ENCODE measurements around the gene ARHGAP10.
A peak's percentile ranks its signal among the peaks of the same experiment; 100 is the strongest.

ARHGAP10 gene

GRCh38 chr4:147789596-147789995 lies 57.7 kb downstream of the ARHGAP10 start:
- no peaks in the 10 kb centered on the region for H3K36me3 ChIP-seq (ENCODE audit: insufficient read depth)
- H3K27ac ChIP-seq, result no peak overlapping the region
- H3K4me3 ChIP-seq (IDR thresholded peaks at IDR 0.05; ENCODE audit: insufficient read depth, low read depth, low read length), result no peak overlapping the region
- peaks cover 90% of the 10 kb centered on the region for H3K79me2 ChIP-seq (ENCODE audit: insufficient read depth, low read depth)
- no peak overlapping the region for H3K9ac ChIP-seq
- no peak overlapping the region for H3K4me2 ChIP-seq
- no peak overlapping the region for H2AFZ ChIP-seq (ENCODE audit: low read depth)
- no peaks in the 10 kb centered on the region for H3K27me3 ChIP-seq (ENCODE audit: insufficient read depth, low read depth)
- H4K20me1 ChIP-seq (ENCODE audit: insufficient read depth), result no peaks in the 10 kb centered on the region; the same call in 1 of the 2 replicates
- TF ChIP-seq, protein P1, sequence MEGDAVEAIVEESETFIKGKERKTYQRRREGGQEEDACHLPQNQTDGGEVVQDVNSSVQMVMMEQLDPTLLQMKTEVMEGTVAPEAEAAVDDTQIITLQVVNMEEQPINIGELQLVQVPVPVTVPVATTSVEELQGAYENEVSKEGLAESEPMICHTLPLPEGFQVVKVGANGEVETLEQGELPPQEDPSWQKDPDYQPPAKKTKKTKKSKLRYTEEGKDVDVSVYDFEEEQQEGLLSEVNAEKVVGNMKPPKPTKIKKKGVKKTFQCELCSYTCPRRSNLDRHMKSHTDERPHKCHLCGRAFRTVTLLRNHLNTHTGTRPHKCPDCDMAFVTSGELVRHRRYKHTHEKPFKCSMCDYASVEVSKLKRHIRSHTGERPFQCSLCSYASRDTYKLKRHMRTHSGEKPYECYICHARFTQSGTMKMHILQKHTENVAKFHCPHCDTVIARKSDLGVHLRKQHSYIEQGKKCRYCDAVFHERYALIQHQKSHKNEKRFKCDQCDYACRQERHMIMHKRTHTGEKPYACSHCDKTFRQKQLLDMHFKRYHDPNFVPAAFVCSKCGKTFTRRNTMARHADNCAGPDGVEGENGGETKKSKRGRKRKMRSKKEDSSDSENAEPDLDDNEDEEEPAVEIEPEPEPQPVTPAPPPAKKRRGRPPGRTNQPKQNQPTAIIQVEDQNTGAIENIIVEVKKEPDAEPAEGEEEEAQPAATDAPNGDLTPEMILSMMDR (conservative IDR thresholded peaks at IDR 0.05; ENCODE audit: low read depth, low read length), result no peak
- H3K4me1 ChIP-seq (ENCODE audit: low read depth, poor library complexity, severe bottlenecking), result peaks cover 85% of the 10 kb centered on the region

DNA sequence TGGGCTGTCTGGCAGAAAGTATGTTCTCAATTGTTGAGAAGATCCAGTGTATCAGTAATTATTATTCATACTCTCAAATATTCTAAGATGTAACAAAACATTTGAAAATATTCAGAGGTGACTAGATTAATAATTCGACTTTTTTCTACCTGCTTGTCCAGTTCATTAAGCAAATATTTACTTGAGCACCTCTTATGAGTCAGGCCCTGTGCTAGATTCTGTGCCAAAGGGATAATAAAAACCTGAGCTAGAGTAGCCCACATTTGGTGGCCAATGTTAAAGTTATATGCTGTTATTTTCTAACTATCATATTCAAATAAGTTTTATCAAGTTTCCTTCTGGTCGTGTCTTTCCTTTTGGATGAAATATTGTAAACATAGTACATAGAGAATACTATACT lies 58.5 kb downstream of the ARHGAP10 start:
- no peak overlapping the region for H3K4me2 ChIP-seq
- H3K36me3 ChIP-seq (ENCODE audit: insufficient read depth), result no peaks in the 10 kb centered on the region
- peaks cover 94% of the 10 kb centered on the region; the same call in 1 of the 2 replicates for H3K79me2 ChIP-seq (ENCODE audit: insufficient read depth, low read depth)
- H3K4me3 ChIP-seq (IDR thresholded peaks at IDR 0.05; ENCODE audit: insufficient read depth, low read depth, low read length), result no peak overlapping the region
- H4K20me1 ChIP-seq (ENCODE audit: insufficient read depth), result no peaks in the 10 kb centered on the region; the same call in 1 of the 2 replicates
- peaks cover 87% of the 10 kb centered on the region for H3K4me1 ChIP-seq (ENCODE audit: low read depth, poor library complexity, severe bottlenecking)
- H3K27ac ChIP-seq, result no peak overlapping the region
- no peak overlapping the region for H3K9ac ChIP-seq
- no peaks in the 10 kb centered on the region for H3K27me3 ChIP-seq (ENCODE audit: insufficient read depth, low read depth)
- TF ChIP-seq, protein P1 (conservative IDR thresholded peaks at IDR 0.05; ENCODE audit: low read depth, low read length), result no peak
- H2AFZ ChIP-seq (ENCODE audit: low read depth), result no peak overlapping the region

DNA sequence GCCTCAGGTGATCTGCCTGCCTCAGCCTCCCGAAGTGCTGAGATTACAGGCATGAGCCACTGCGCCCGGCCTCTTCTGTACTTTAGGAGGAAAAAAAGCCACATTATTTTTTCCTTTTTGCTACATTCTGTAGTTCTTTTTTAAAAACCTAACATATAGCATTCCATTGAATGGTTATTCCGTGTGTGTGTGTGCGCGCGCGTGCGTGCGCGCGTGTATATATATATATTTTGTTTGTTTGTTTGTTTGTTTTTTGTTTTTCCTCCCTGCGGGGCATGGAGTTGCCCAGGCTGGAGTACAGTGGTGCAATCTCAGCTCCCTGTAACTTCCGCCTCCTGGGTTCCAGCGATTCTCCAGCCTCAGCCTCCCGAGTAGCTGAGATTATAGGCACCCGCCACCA lies 59.5 kb downstream of the ARHGAP10 start:
- no peak overlapping the region for H2AFZ ChIP-seq (ENCODE audit: low read depth)
- H3K27ac ChIP-seq, result no peak overlapping the region
- no peak overlapping the region for H3K9ac ChIP-seq
- no peak overlapping the region; the same call in 1 of the 2 replicates for H3K4me2 ChIP-seq
- no peaks in the 10 kb centered on the region for H3K36me3 ChIP-seq (ENCODE audit: insufficient read depth)
- H3K4me3 ChIP-seq (IDR thresholded peaks at IDR 0.05; ENCODE audit: insufficient read depth, low read depth, low read length), result no peak overlapping the region
- peaks cover 93% of the 10 kb centered on the region; the same call in 1 of the 2 replicates for H3K79me2 ChIP-seq (ENCODE audit: insufficient read depth, low read depth)
- no peaks in the 10 kb centered on the region; the same call in 1 of the 2 replicates for H4K20me1 ChIP-seq (ENCODE audit: insufficient read depth)
- TF ChIP-seq, protein P1 (conservative IDR thresholded peaks at IDR 0.05; ENCODE audit: low read depth, low read length), result no peak
- peaks cover 81% of the 10 kb centered on the region for H3K4me1 ChIP-seq (ENCODE audit: low read depth, poor library complexity, severe bottlenecking)
- H3K27me3 ChIP-seq (ENCODE audit: insufficient read depth, low read depth), result no peaks in the 10 kb centered on the region

- Histone ChIP-seq H3K27me3 (ENCODE audit: insufficient read depth, low read depth) (no peaks in the 10 kb centered on the region), H3K4me2 (peak overlapping the region; percentile 27), H3K4me1 (ENCODE audit: low read depth, poor library complexity, severe bottlenecking) (peaks cover 77% of the 10 kb centered on the region), H3K4me3 (IDR thresholded peaks at IDR 0.05; ENCODE audit: insufficient read depth, low read depth, low read length) (no peak overlapping the region), H3K9ac (no peak overlapping the region), H3K27ac (no peak overlapping the region), H3K36me3 (ENCODE audit: insufficient read depth) (no peaks in the 10 kb centered on the region), H4K20me1 (ENCODE audit: insufficient read depth) (no peaks in the 10 kb centered on the region; the same call in 1 of the 2 replicates), H2AFZ (ENCODE audit: low read depth) (no peak overlapping the region), H3K79me2 (ENCODE audit: insufficient read depth, low read depth) (peaks cover 93% of the 10 kb centered on the region)
- TF ChIP-seq, protein P1 (conservative IDR thresholded peaks at IDR 0.05; ENCODE audit: low read depth, low read length), result no peak
Observed at GRCh38 chr4:147791865-147792264, 60.0 kb downstream of the ARHGAP10 start.

Data from KMS-11 (cell line).